ENCODE data around the gene ETV3.
"Not testable (repeated sequence)": the region's sequence is repeated elsewhere in the genome, so short reads cannot be mapped to it uniquely, and the experiment has no call there.

Gene ETV3

GRCh38 chr1:157111396-157112165 is 26.6 kb downstream of the ETV3 start:
- no peak for DNase-seq

- DNase-seq = no peak
Measured at GRCh38 chr1:157110686-157111085, 27.5 kb downstream of the ETV3 start.

- no peak for DNase-seq
Measured at GRCh38 chr1:157110003-157110402, 28.2 kb downstream of the ETV3 start.

- DNase-seq = no peak
Measured at GRCh38 chr1:157108448-157108847, 29.7 kb downstream of the ETV3 start.

- no peak for DNase-seq
Measured at GRCh38 chr1:157107702-157108101, 30.5 kb downstream of the ETV3 start.

- no peak for DNase-seq
Measured at GRCh38 chr1:157106813-157107189, 31.4 kb downstream of the ETV3 start.

GRCh38 chr1:157105988-157106812 is 32.0 kb downstream of the ETV3 start:
- DNase-seq = no peak

- no peak for DNase-seq
Measured at GRCh38 chr1:157105298-157105987, 32.8 kb downstream of the ETV3 start.

- DNase-seq = no peak
Measured at GRCh38 chr1:157104598-157105293, 33.4 kb downstream of the ETV3 start.

- DNase-seq = no peak
Measured at GRCh38 chr1:157103268-157103667, 34.9 kb downstream of the ETV3 start.

GRCh38 chr1:157101149-157101548 is 37.0 kb downstream of the ETV3 start:
- DNase-seq = no peak

- DNase-seq = no peak
Measured at GRCh38 chr1:157099633-157100009, 38.6 kb downstream of the ETV3 start, which contains the start of gene ETV3L. Gene ETV3L (minus strand): TSS chr1:157099808. CDS start chr1:157099523, 285 bp downstream.

- not testable (repeated sequence) for DNase-seq
Measured at GRCh38 chr1:157098987-157099632, 39.1 kb downstream of the ETV3 start.

GRCh38 chr1:157098519-157098918 is 39.7 kb downstream of the ETV3 start:
- DNase-seq = no peak

GRCh38 chr1:157097692-157098091 is 40.5 kb downstream of the ETV3 start:
- DNase-seq = no peak

GRCh38 chr1:157096881-157097280 is 41.3 kb downstream of the ETV3 start:
- DNase-seq = no peak

- DNase-seq = no peak
Measured at GRCh38 chr1:157095551-157095950, 42.6 kb downstream of the ETV3 start.

GRCh38 chr1:157095091-157095490 is 43.1 kb downstream of the ETV3 start:
- DNase-seq = no peak

GRCh38 chr1:157092831-157093230 is 45.4 kb downstream of the ETV3 start:
- DNase-seq = no peak

- DNase-seq = no peak
Measured at GRCh38 chr1:157091668-157092273, 46.4 kb downstream of the ETV3 start.

- no peak for DNase-seq
Measured at GRCh38 chr1:157091186-157091585, 47.0 kb downstream of the ETV3 start.

- no peak for DNase-seq
Measured at GRCh38 chr1:157090771-157091170, 47.4 kb downstream of the ETV3 start.

Data from stimulated activated CD4-positive, alpha-beta T cell treated with anti-CD3 and anti-CD28 coated beads, Interleukin-4, amount 100 ng/mL, for 1 hour (primary cell).